ENCODE data around the gene HPGDS. TPM values are rescaled to one million over a fixed set of nuclear protein-coding genes. Genes with fewer than 3 reads are reported as not detected.

The HPGDS gene
- polyA plus RNA-seq, 4 donors = 2.5 to 9.5 (median 4.7) TPM

- no peaks in the 10 kb centered on the region for H3K4me1 ChIP-seq (ENCODE audit: control insufficient read depth in 3 of 3, insufficient read depth in 2 of 3, low read depth in 1 of 3, low read length in 2 of 3)
- H3K36me3 ChIP-seq (ENCODE audit: control insufficient read depth in 3 of 3, insufficient read depth in 2 of 3, low read depth in 1 of 3, low read length in 3 of 3) = no peaks in the 10 kb centered on the region
- H3K4me3 ChIP-seq (ENCODE audit: low read depth in 1 of 3, low read length in 3 of 3) = no peak overlapping the region
- no peak overlapping the region for H3K27ac ChIP-seq (ENCODE audit: low read depth in 1 of 3, low read length in 2 of 3)
- DNase-seq = no peak
- no peaks in the 10 kb centered on the region for H3K9me3 ChIP-seq (ENCODE audit: control insufficient read depth in 2 of 2, insufficient read depth in 1 of 2, low read depth in 1 of 2, low read length in 1 of 2)
- no peak for FAIRE-seq
- 81 to 86% (median 84%) methylated on average over 3 of the region's 3 CpGs for WGBS, 3 donors
- peaks cover 0 to 3% (median 1%) of the 10 kb centered on the region in 3 donors for H3K27me3 ChIP-seq (ENCODE audit: control insufficient read depth in 3 of 3, insufficient read depth in 3 of 3, low read length in 3 of 3)
Observed at GRCh38 chr4:94375364-94375763, 32.7 kb upstream of the HPGDS start.

- 90 to 95% (median 92%) methylated on average over 3 of the region's 3 CpGs for WGBS, 3 donors
- Histone ChIP-seq H3K36me3 (ENCODE audit: control insufficient read depth in 3 of 3, insufficient read depth in 2 of 3, low read depth in 1 of 3, low read length in 3 of 3) (no peaks in the 10 kb centered on the region), H3K9me3 (ENCODE audit: control insufficient read depth in 2 of 2, insufficient read depth in 1 of 2, low read depth in 1 of 2, low read length in 1 of 2) (no peaks in the 10 kb centered on the region), H3K4me1 (ENCODE audit: control insufficient read depth in 3 of 3, insufficient read depth in 2 of 3, low read depth in 1 of 3, low read length in 2 of 3) (no peaks in the 10 kb centered on the region), H3K27me3 (ENCODE audit: control insufficient read depth in 3 of 3, insufficient read depth in 3 of 3, low read length in 3 of 3) (peaks cover 0 to 3% (median 2%) of the 10 kb centered on the region in 3 donors), H3K27ac (ENCODE audit: low read depth in 1 of 3, low read length in 2 of 3) (no peak overlapping the region), H3K4me3 (ENCODE audit: low read depth in 1 of 3, low read length in 3 of 3) (no peak overlapping the region)
- FAIRE-seq (no peak), DNase-seq (no peak)
Observed at GRCh38 chr4:94373752-94374151, 31.1 kb upstream of the HPGDS start.

GRCh38 chr4:94372991-94373390 lies 30.4 kb upstream of the HPGDS start:
- no peaks in the 10 kb centered on the region for H3K9me3 ChIP-seq (ENCODE audit: control insufficient read depth in 2 of 2, insufficient read depth in 1 of 2, low read depth in 1 of 2, low read length in 1 of 2)
- H3K4me3 ChIP-seq (ENCODE audit: low read depth in 1 of 3, low read length in 3 of 3) = no peak overlapping the region
- DNase-seq (no peak), FAIRE-seq (no peak)
- no peak overlapping the region for H3K27ac ChIP-seq (ENCODE audit: low read depth in 1 of 3, low read length in 2 of 3)
- H3K27me3 ChIP-seq (ENCODE audit: control insufficient read depth in 3 of 3, insufficient read depth in 3 of 3, low read length in 3 of 3) = peaks cover 0 to 3% (median 2%) of the 10 kb centered on the region in 3 donors
- no peaks in the 10 kb centered on the region for H3K36me3 ChIP-seq (ENCODE audit: control insufficient read depth in 3 of 3, insufficient read depth in 2 of 3, low read depth in 1 of 3, low read length in 3 of 3)
- no peaks in the 10 kb centered on the region for H3K4me1 ChIP-seq (ENCODE audit: control insufficient read depth in 3 of 3, insufficient read depth in 2 of 3, low read depth in 1 of 3, low read length in 2 of 3)
- WGBS, 3 donors = 95 to 96% (median 95%) methylated on average over 3 of the region's 3 CpGs

GRCh38 chr4:94372228-94372978 lies 29.8 kb upstream of the HPGDS start:
- Histone ChIP-seq H3K27ac (ENCODE audit: low read depth in 1 of 3, low read length in 2 of 3) (no peak overlapping the region), H3K9me3 (ENCODE audit: control insufficient read depth in 2 of 2, insufficient read depth in 1 of 2, low read depth in 1 of 2, low read length in 1 of 2) (no peaks in the 10 kb centered on the region), H3K36me3 (ENCODE audit: control insufficient read depth in 3 of 3, insufficient read depth in 2 of 3, low read depth in 1 of 3, low read length in 3 of 3) (no peaks in the 10 kb centered on the region), H3K4me1 (ENCODE audit: control insufficient read depth in 3 of 3, insufficient read depth in 2 of 3, low read depth in 1 of 3, low read length in 2 of 3) (no peaks in the 10 kb centered on the region), H3K4me3 (ENCODE audit: low read depth in 1 of 3, low read length in 3 of 3) (no peak overlapping the region), H3K27me3 (ENCODE audit: control insufficient read depth in 3 of 3, insufficient read depth in 3 of 3, low read length in 3 of 3) (peaks cover 0 to 3% (median 2%) of the 10 kb centered on the region in 3 donors)
- 67 to 81% (median 79%) methylated on average over 4 of the region's 4 CpGs for WGBS, 3 donors
- FAIRE-seq (no peak), DNase-seq (no peak)

GRCh38 chr4:94371290-94371689 lies 28.7 kb upstream of the HPGDS start:
- Histone ChIP-seq H3K9me3 (ENCODE audit: control insufficient read depth in 2 of 2, insufficient read depth in 1 of 2, low read depth in 1 of 2, low read length in 1 of 2) (no peaks in the 10 kb centered on the region), H3K4me1 (ENCODE audit: control insufficient read depth in 3 of 3, insufficient read depth in 2 of 3, low read depth in 1 of 3, low read length in 2 of 3) (no peaks in the 10 kb centered on the region), H3K4me3 (ENCODE audit: low read depth in 1 of 3, low read length in 3 of 3) (no peak overlapping the region), H3K27ac (ENCODE audit: low read depth in 1 of 3, low read length in 2 of 3) (no peak overlapping the region), H3K27me3 (ENCODE audit: control insufficient read depth in 3 of 3, insufficient read depth in 3 of 3, low read length in 3 of 3) (peaks cover 0 to 2% (median 0%) of the 10 kb centered on the region in 3 donors), H3K36me3 (ENCODE audit: control insufficient read depth in 3 of 3, insufficient read depth in 2 of 3, low read depth in 1 of 3, low read length in 3 of 3) (no peaks in the 10 kb centered on the region)
- DNase-seq (no peak), FAIRE-seq (no peak)

GRCh38 chr4:94370533-94371254 lies 28.1 kb upstream of the HPGDS start:
- FAIRE-seq = peak; percentile 30
- no peak overlapping the region for H3K4me3 ChIP-seq (ENCODE audit: low read depth in 1 of 3, low read length in 3 of 3)
- no peak for DNase-seq
- H3K9me3 ChIP-seq (ENCODE audit: control insufficient read depth in 2 of 2, insufficient read depth in 1 of 2, low read depth in 1 of 2, low read length in 1 of 2) = no peaks in the 10 kb centered on the region
- no peak overlapping the region for H3K27ac ChIP-seq (ENCODE audit: low read depth in 1 of 3, low read length in 2 of 3)
- no peaks in the 10 kb centered on the region for H3K36me3 ChIP-seq (ENCODE audit: control insufficient read depth in 3 of 3, insufficient read depth in 2 of 3, low read depth in 1 of 3, low read length in 3 of 3)
- no peaks in the 10 kb centered on the region for H3K4me1 ChIP-seq (ENCODE audit: control insufficient read depth in 3 of 3, insufficient read depth in 2 of 3, low read depth in 1 of 3, low read length in 2 of 3)
- 83 to 92% (median 87%) methylated on average over 6 of the region's 6 CpGs for WGBS, 3 donors
- H3K27me3 ChIP-seq (ENCODE audit: control insufficient read depth in 3 of 3, insufficient read depth in 3 of 3, low read length in 3 of 3) = peaks cover 0 to 2% (median 0%) of the 10 kb centered on the region in 3 donors

- Histone ChIP-seq H3K4me1 (ENCODE audit: control insufficient read depth in 3 of 3, insufficient read depth in 2 of 3, low read depth in 1 of 3, low read length in 2 of 3) (no peaks in the 10 kb centered on the region), H3K27ac (ENCODE audit: low read depth in 1 of 3, low read length in 2 of 3) (no peak overlapping the region), H3K9me3 (ENCODE audit: control insufficient read depth in 2 of 2, insufficient read depth in 1 of 2, low read depth in 1 of 2, low read length in 1 of 2) (no peaks in the 10 kb centered on the region), H3K36me3 (ENCODE audit: control insufficient read depth in 3 of 3, insufficient read depth in 2 of 3, low read depth in 1 of 3, low read length in 3 of 3) (no peaks in the 10 kb centered on the region), H3K27me3 (ENCODE audit: control insufficient read depth in 3 of 3, insufficient read depth in 3 of 3, low read length in 3 of 3) (peaks cover 0 to 2% (median 0%) of the 10 kb centered on the region in 3 donors), H3K4me3 (ENCODE audit: low read depth in 1 of 3, low read length in 3 of 3) (no peak overlapping the region)
- no peak for DNase-seq
- 86 to 93% (median 86%) methylated on average over 2 of the region's 2 CpGs for WGBS, 3 donors
- FAIRE-seq = no peak
Observed at GRCh38 chr4:94369046-94369445, 26.4 kb upstream of the HPGDS start.

- WGBS, 3 donors = 92 to 97% (median 95%) methylated on average over 1 of the region's 1 CpG
- H3K36me3 ChIP-seq (ENCODE audit: control insufficient read depth in 3 of 3, insufficient read depth in 2 of 3, low read depth in 1 of 3, low read length in 3 of 3) = no peaks in the 10 kb centered on the region
- FAIRE-seq = no peak
Observed at GRCh38 chr4:94368459-94368858, 25.8 kb upstream of the HPGDS start.

More at GRCh38 chr4:94368459-94368858, 25.8 kb upstream of the HPGDS start:
- H3K4me1 ChIP-seq (ENCODE audit: control insufficient read depth in 3 of 3, insufficient read depth in 2 of 3, low read depth in 1 of 3, low read length in 2 of 3) = no peaks in the 10 kb centered on the region
- DNase-seq = no peak
- H3K9me3 ChIP-seq (ENCODE audit: control insufficient read depth in 2 of 2, insufficient read depth in 1 of 2, low read depth in 1 of 2, low read length in 1 of 2) = no peaks in the 10 kb centered on the region
- H3K27ac ChIP-seq (ENCODE audit: low read depth in 1 of 3, low read length in 2 of 3) = no peak overlapping the region
- H3K27me3 ChIP-seq (ENCODE audit: control insufficient read depth in 3 of 3, insufficient read depth in 3 of 3, low read length in 3 of 3) = peaks cover 0 to 2% (median 0%) of the 10 kb centered on the region in 3 donors
- no peak overlapping the region for H3K4me3 ChIP-seq (ENCODE audit: low read depth in 1 of 3, low read length in 3 of 3)
